GM12878 (cell line): ENCODE results near the gene CIP2A. TPM values are rescaled to one million over a fixed set of nuclear protein-coding genes. Genes with fewer than 3 reads are reported as not detected.

Source experiments
- ATAC-seq: fragments of 200-7000 bp; cut with Tn5 transposase; 3 replicates; pipeline ENCODE4 v1.9.1; 2020; ENCODE audit warnings: mild to moderate bottlenecking, moderate library complexity
- BruUV-seq: library from RNA; stranded (reverse); fragments of 400-500 nt; replicated peaks from 2 replicates; lab custom pipeline; 2021; lab: Mats Ljungman, UMichigan
- CTCF ChIA-PET: fragments of 300-600 bp; sonication (Branson Sonifier 250); formaldehyde crosslinking; extraction: SDS; loops from one replicate; lab custom pipeline; 2021; ENCODE audit warnings: inconsistent platforms; lab: Yijun Ruan, JAX
- POLR2A ChIA-PET: fragments of 350-600 bp; formaldehyde crosslinking; extraction: SDS; loops from one replicate; lab custom pipeline; 2021; ENCODE audit warnings: inconsistent platforms; lab: Charles Lee
- RAD21 ChIA-PET: fragments of 300-600 bp; sonication (Branson Sonifier 250); formaldehyde crosslinking; loops from one replicate; lab custom pipeline; 2023; ENCODE audit warnings: antibody characterized with exemption; ENCODE audit not compliant: unreplicated experiment; lab: Charles Lee
- SMC1A ChIA-PET: fragments of 300-600 bp; sonication (Branson Sonifier 250); formaldehyde crosslinking; loops from one replicate; lab custom pipeline; 2023; ENCODE audit not compliant: unreplicated experiment, uncharacterized antibody; lab: Charles Lee
- DNase-seq: peaks from one replicate; pipeline ENCODE4 v3.0.0-alpha.2; 2011; ENCODE audit warnings: low read depth, low spot score
- FAIRE-seq: peaks from 3 replicates; lab custom pipeline; 2011; peaks lifted over from hg19 to GRCh38; lab: Jason Lieb, UNC
- H2AFZ ChIP-seq: 2 replicates; pipeline ENCODE4 v1.6.0; 2011; ENCODE audit warnings: low read depth, low read length, control low read depth; ENCODE audit not compliant: control insufficient read depth
- H3K27ac ChIP-seq: 2 replicates; pipeline ENCODE4 v1.5.1; 2011; ENCODE audit warnings: control low read depth; ENCODE audit not compliant: control insufficient read depth, insufficient read depth
- H3K27me3 ChIP-seq, 2 experiments: replicated peaks in 1 of 2; 2 replicates each; pipeline versions ENCODE4 v1.6.0 to v1.6.1; 2011; ENCODE audit warnings: low read length in 1 of 2; ENCODE audit not compliant: control insufficient read depth in 2 of 2, insufficient read depth in 2 of 2
- H3K36me3 ChIP-seq, 2 experiments: 2 replicates each; pipeline ENCODE4 v1.5.1; 2011; ENCODE audit warnings: low read length in 1 of 2; ENCODE audit not compliant: control insufficient read depth in 2 of 2, insufficient read depth in 2 of 2
- H3K4me1 ChIP-seq: 2 replicates; pipeline ENCODE4 v1.6.1; 2011; ENCODE audit warnings: mild to moderate bottlenecking, low read length, moderate library complexity, mixed read lengths; ENCODE audit not compliant: control insufficient read depth, insufficient read depth
- H3K4me2 ChIP-seq: 2 replicates; pipeline ENCODE4 v1.6.0; 2011; ENCODE audit warnings: control low read depth; ENCODE audit not compliant: control insufficient read depth, insufficient read depth
- H3K4me3 ChIP-seq: fragments of 200-600 bp; sonication (generic); 2 replicates; pipeline ENCODE4 v1.5.1; 2016
- H3K79me2 ChIP-seq: 2 replicates; pipeline ENCODE4 v1.6.0; 2011; ENCODE audit warnings: low read length; ENCODE audit not compliant: control insufficient read depth, insufficient read depth
- H3K9ac ChIP-seq: 2 replicates; pipeline ENCODE4 v1.8.0; 2011; ENCODE audit warnings: low read length, control low read depth, mixed read lengths; ENCODE audit not compliant: control insufficient read depth, insufficient read depth
- H3K9me3 ChIP-seq: replicated peaks from 3 replicates; pipeline ENCODE4 v1.5.1; 2011; ENCODE audit warnings: mild to moderate bottlenecking, low read length; ENCODE audit not compliant: control insufficient read depth, insufficient read depth
- H4K20me1 ChIP-seq: 2 replicates; pipeline ENCODE4 v1.6.0; 2011; ENCODE audit not compliant: control insufficient read depth, insufficient read depth
- BCL3 ChIP-seq: IDR thresholded peaks from 2 replicates; pipeline ENCODE4 v1.6.1; 2011; ENCODE audit warnings: borderline replicate concordance, low read depth, mild to moderate bottlenecking, moderate library complexity, low read length; ENCODE audit not compliant: insufficient read depth, poor library complexity, severe bottlenecking
- BMI1 ChIP-seq: fragments of 450-650 bp; IDR thresholded peaks from 2 replicates; pipeline ENCODE4 v1.6.1; 2016; ENCODE audit warnings: mild to moderate bottlenecking, moderate library complexity, borderline replicate concordance
- SMAD1 ChIP-seq: fragments of 450-650 bp; IDR thresholded peaks from 2 replicates; pipeline ENCODE4 v1.6.1; 2018; ENCODE audit warnings: mild to moderate bottlenecking, low read depth; ENCODE audit not compliant: partially characterized antibody
- ZNF274 ChIP-seq: IDR thresholded peaks from one replicate; pipeline ENCODE4 v1.8.0; 2011; ENCODE audit not compliant: insufficient read length, insufficient read depth
- WGBS: methylation state at CpG from one replicate; pipeline ENCODE4 v1.1.6; 2016; ENCODE audit warnings: low lambda C conversion rate; ENCODE audit not compliant: insufficient replicate concordance, insufficient coverage; ENCODE audit errors: missing lambda C conversion rate; 5-methylcytosine and 5-hydroxymethylcytosine counted together
- in situ Hi-C: fragments of 300-500 bp; cut with MboI; formaldehyde crosslinking; loops from 9 replicates; pipeline ENCODE4 v1.14.3; 2018; ENCODE audit warnings: mixed read lengths
- intact Hi-C: fragments of 100-400 bp; cut with micrococcal nuclease; formaldehyde crosslinking; loops from one replicate; pipeline ENCODE4 v1.14.2; 2022; ENCODE audit not compliant: unreplicated experiment
- polyA plus RNA-seq, 11 experiments: library from polyadenylated mRNA; depleted of rRNA in 4 of 11; unstranded in 6 of 11; stranded (reverse) in 5 of 11; fragments of >200 nt; fragmentation: Nextera tagmentation in 4 of 11; fragmentation: Illumina TruSeq in 1 of 11; extraction: Ambion mirVana in 4 of 11; extraction: Trizol in 1 of 11; gene quantifications; 1 replicate in 1 of 11; 2 replicates in 10 of 11; pipeline versions ENCODE4 v1.2.1 to v1.2.3, GENCODE V29; 2011 to 2016; ENCODE audit warnings: inconsistent platforms in 2 of 11, missing spikeins in 2 of 11, low read depth in 1 of 11
- total RNA-seq, 4 experiments: library from RNA; depleted of rRNA in 3 of 4; stranded (reverse); fragments of >200 nt in 3 of 4; fragmentation: Illumina TruSeq in 1 of 4; extraction: Trizol in 1 of 4; gene quantifications; 2 replicates each; pipeline versions ENCODE4 v1.2.1 to v1.2.3, GENCODE V29; 2013 to 2021

The CIP2A gene
- total and polyA plus RNA-seq, 10 of the 15 experiments (the other 5 are each of a cell fraction or from before 2014, with no cell fraction given): 12.5 to 29.7 (median 26.5) TPM

- no peak overlapping the region for H3K4me3 ChIP-seq
- in situ Hi-C loops (no loop called here), intact Hi-C loops (no loop called here)
- H3K79me2 ChIP-seq: no peaks in the 10 kb centered on the region
- ChIA-PET POLR2A (no interaction called here), CTCF (interaction anchor here (1.2 to 2.6 kb wide), 2 partner anchors 8 to 10 kb away, joined by 3 to 11 read pairs; no protein-coding TSS in a partner anchor), RAD21 (no interaction called here), SMC1A (interaction anchor here (1.3 to 1.4 kb wide), 2 partner anchors 10 to 85 kb away, joined by 3 to 8 read pairs; no protein-coding TSS in a partner anchor)
- no peak overlapping the region for H3K9ac ChIP-seq
- no peak overlapping the region for H2AFZ ChIP-seq
- H3K36me3 ChIP-seq: no peaks in the 10 kb centered on the region; a peak in 3 of 4 replicates
- H3K9me3 ChIP-seq: no peaks in the 10 kb centered on the region
- H4K20me1 ChIP-seq: no peaks in the 10 kb centered on the region
- DNase-seq: no peak
- BruUV-seq: no TSS peak
- H3K4me1 ChIP-seq: no peaks in the 10 kb centered on the region
- no peak for ATAC-seq
- H3K27me3 ChIP-seq: no peaks in the 10 kb centered on the region
- no peak overlapping the region for H3K27ac ChIP-seq
- 98% methylated on average over 2 of the region's 2 CpGs for WGBS
- TF ChIP-seq ZNF274 (no peak), BMI1 (no peak), SMAD1 (no peak), BCL3 (no peak)
- no peak overlapping the region for H3K4me2 ChIP-seq
- FAIRE-seq: no peak
Measured at GRCh38 chr3:108562565-108562964, 26.7 kb downstream of the CIP2A start.
